GM10248 (cell line): ENCODE data around the gene SLC43A2.

ENCODE experiments used
- CTCF ChIA-PET: fragments of 300-600 bp; sonication (Branson Sonifier 250); formaldehyde crosslinking; extraction: SDS; loops from one replicate; lab custom pipeline; 2021; ENCODE audit warnings: antibody characterized with exemption; lab: Yijun Ruan, JAX
- POLR2A ChIA-PET: fragments of 350-650 bp; sonication (Branson Sonifier 250); formaldehyde crosslinking; extraction: SDS; loops from one replicate; lab custom pipeline; 2020; ENCODE audit warnings: antibody characterized with exemption; lab: Yijun Ruan, JAX
- DNase-seq: peaks from one replicate; pipeline ENCODE4 v3.0.0; 2012; ENCODE audit errors: extremely low spot score
- TF ChIP-seq, protein P1 (sequence below): IDR thresholded peaks from 2 replicates; pipeline ENCODE4 v1.5.1; 2012; ENCODE audit warnings: mild to moderate bottlenecking, low read depth; ENCODE audit errors: extremely low read depth, missing control alignments, control extremely low read depth

Gene SLC43A2

DNA sequence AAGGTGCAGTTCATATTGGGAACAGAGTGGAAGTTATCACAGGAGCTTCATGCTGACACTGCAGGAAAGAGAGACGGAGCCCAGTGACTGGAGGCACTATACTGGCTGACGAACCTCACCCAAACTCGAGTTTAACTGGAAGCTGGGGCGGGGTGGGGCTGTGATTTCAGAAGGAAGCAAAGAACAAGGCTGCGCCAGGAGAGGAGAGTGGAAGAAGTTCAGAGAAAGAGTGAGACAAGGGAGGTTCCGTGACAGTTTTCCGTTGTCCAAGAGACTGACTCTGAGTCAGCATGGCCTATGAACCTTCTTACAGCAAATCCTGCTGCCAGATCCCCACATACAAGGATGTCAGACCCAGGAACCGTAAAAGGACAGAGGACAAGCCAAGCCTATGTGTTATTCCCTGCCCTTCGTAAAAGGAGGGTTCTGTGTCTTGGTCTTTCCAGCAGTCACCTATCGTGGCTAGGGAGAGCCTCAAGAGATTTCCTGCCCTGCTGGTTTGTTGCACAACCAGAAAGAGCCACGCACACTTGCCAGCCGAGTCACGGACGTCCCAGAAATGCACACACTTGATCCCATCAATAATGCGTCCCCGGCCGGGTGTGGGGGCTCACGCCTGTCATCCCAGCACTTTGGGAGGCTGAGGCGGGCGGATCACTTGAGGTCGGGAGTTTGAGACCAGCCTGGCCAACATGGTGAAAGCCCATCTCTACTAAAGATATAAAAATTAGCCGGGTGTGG lies 71.1 kb downstream of the SLC43A2 start:
- ChIA-PET POLR2A (no interaction called here), CTCF (interaction anchor here (1.4 to 3.4 kb wide), 3 partner anchors 17 to 90 kb away, joined by 3 to 11 read pairs (median 6); no protein-coding TSS in a partner anchor)
- TF ChIP-seq, protein P1, sequence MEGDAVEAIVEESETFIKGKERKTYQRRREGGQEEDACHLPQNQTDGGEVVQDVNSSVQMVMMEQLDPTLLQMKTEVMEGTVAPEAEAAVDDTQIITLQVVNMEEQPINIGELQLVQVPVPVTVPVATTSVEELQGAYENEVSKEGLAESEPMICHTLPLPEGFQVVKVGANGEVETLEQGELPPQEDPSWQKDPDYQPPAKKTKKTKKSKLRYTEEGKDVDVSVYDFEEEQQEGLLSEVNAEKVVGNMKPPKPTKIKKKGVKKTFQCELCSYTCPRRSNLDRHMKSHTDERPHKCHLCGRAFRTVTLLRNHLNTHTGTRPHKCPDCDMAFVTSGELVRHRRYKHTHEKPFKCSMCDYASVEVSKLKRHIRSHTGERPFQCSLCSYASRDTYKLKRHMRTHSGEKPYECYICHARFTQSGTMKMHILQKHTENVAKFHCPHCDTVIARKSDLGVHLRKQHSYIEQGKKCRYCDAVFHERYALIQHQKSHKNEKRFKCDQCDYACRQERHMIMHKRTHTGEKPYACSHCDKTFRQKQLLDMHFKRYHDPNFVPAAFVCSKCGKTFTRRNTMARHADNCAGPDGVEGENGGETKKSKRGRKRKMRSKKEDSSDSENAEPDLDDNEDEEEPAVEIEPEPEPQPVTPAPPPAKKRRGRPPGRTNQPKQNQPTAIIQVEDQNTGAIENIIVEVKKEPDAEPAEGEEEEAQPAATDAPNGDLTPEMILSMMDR, result no peak
- no peak for DNase-seq

DNA sequence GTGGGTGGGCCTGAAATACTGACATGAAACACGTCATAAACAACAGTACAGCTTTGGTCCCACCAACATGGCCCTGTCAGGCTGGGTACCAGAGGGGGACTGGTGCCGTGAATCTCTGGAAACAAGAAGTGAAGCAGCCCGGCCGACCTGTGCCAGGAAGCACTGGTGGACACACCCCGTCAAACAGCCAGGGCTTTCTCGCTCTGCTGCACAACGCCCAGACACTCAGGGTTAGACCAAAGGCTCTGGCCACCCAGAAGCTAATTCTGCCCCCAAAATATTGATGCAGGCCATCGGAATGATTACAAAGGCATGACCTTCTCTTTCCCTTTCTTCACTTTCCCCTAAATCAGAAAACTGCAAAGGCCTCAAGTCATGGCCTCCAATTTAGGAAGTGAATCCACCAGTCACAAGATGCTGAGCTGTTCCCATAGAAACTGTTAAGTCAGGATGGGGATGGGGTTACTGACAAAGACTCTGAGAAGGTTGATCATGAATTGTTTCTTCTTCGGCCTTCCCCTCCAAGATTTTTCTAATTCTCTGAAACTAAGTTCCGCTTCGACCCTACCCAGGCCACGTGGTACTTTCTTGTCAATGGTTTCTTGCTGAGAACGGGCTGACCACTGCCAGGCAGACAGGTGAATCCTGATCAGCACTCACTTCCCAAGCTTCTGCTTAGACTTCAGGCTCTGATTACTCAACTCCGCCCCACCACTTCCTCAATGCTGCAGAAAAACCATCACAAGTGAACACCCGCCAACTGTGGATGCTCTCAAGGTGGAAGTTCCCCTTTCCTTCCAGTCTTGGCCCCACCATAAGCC lies 72.8 kb downstream of the SLC43A2 start:
- ChIA-PET CTCF (interaction anchor here (1.0 to 3.4 kb wide), 5 partner anchors 19 to 94 kb away, joined by 4 to 11 read pairs (median 5); partner anchors contain the start of gene RILP), POLR2A (interaction anchor here (0.5 kb wide), 1 partner anchor 75 kb away, joined by 3 read pairs; no protein-coding TSS in a partner anchor)
- TF ChIP-seq, protein P1, result no peak
- DNase-seq, result peak; percentile 52

DNA sequence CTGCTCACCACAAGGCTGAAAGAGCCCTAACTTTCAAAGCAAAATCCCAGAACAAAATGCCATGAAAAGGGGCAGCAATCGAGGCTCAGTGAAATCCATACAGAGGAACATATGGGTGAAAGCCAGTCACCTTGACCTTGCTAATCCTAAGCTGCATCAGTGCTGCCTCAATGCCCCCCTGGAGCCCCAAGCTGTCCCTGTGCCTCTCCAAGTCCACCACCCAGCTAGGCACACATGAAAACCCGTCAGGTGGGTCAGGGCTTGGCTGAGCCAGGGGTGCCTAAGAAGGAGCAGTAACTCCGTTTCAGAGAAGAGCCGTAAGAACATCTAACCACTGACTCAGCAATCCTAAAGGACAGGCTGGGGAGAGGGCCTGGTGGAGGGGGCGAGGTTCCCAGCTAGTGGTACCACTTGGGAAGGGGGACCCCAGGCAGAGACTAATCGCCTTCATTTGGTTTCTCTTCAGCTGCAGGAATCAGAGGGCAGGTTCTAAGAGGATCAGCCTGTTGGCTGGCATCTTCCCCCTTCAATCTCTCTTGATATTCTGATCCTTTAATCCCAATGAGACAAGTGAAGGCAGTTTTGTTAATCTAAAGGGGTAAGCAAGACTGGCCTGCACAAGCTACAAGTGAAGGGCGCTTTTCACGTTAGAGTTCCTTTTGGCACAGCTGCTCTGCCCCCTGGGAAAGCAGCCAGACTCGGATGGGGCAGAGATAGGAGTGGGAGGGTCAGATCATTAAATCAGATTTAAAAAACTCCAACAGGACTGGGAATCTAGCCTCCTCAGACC lies 73.7 kb downstream of the SLC43A2 start:
- ChIA-PET POLR2A (interaction anchor here (0.7 kb wide), 1 partner anchor 16 kb away, joined by 8 read pairs; no protein-coding TSS in a partner anchor), CTCF (interaction anchor here (1.0 to 3.4 kb wide), 7 partner anchors 19 to 95 kb away, joined by 3 to 11 read pairs (median 4); partner anchors contain the start of genes INPP5K and RILP)
- no peak for DNase-seq
- TF ChIP-seq, protein P1, result no peak

DNA sequence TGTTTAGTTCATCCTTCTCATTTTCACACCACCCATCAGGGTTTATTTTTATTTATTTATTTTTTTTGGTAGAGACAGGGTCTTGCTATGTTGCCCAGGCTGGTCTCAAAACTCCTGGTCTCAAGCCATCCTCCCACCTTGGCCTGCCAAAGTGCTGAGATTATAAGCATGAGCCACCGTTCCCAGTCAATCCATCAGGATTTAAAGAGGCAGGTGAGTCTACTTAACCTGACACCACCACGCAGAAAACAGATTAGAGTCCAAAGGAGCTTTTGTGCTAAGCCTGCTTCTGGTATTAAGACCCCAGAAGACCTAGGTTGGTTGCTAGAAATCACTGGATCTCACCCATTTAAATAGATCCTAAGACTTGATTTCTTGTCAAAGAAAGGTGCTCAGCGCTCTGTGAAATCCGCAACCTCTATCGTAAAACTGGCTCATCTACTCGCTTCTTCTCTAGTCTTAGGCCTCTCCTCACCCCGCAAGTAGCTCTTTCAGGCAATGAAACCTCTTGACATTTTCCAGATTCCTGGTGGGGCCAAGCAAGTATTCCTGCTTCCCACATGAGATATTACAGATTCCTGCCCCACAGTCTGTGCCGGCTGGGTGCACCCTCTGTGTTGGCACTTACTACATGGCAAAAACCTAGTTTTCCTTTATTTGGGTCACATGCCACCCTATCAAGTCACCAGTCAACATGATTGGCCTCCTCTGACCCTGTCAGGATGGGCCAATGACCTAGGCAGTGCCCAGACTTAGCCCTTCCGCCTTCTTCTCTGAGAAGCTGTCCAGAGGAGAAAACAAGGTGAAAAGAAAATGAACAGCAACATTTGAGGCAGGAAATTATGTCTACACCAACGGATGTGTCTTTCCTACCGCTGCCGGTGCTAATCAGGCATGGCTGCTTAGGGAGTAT lies 75.0 kb downstream of the SLC43A2 start:
- POLR2A ChIA-PET, result interaction anchor here (0.6 kb wide), 1 partner anchor 274 kb away, joined by 3 read pairs; the partner anchor contains the start of gene TRARG1
- CTCF ChIA-PET, result interaction anchor here (1.0 to 3.4 kb wide), 8 partner anchors 16 to 95 kb away, joined by 3 to 11 read pairs (median 6); partner anchors contain the start of gene RILP
- TF ChIP-seq, protein P1, result no peak
- no peak for DNase-seq

DNA sequence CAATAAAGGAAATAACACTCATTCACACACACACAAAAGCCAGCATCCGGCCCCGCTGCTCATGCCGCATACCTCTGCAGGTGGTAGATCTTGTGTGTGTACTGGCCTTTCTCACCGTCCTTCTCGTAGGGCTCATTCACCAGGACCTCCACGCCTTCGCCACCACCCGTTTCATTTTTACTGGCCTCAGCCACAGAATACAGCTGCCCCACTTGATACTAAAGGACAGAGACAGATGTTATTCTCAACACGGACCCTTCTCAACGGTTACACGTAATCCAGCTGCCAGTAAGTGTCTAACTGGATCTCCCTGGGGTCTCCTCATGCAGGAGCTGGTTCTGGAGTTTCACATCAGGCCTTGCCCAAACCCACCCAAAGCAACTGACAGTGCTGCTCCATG lies 75.7 kb downstream of the SLC43A2 start:
- ChIA-PET CTCF (interaction anchor here (1.1 to 2.0 kb wide), 5 partner anchors 16 to 96 kb away, joined by 3 to 7 read pairs (median 4); partner anchors contain the start of gene RILP), POLR2A (no interaction called here)
- DNase-seq, result peak; percentile 57
- TF ChIP-seq, protein P1, result no peak
